B cell (primary cell): ENCODE data around the gene PGAP3. TPM values are rescaled to one million over a fixed set of nuclear protein-coding genes. Genes with fewer than 3 reads are reported as not detected.

Experiments used
- ATAC-seq: fragments of 200-7000 bp; cut with Tn5 transposase; one replicate; pipeline ENCODE4 v1.10.0; 2021; ENCODE audit warnings: low read depth, mild to moderate bottlenecking, moderate number of reproducible peaks, moderate library complexity
- CTCF ChIA-PET: fragments of 350-600 bp; sonication (Branson Sonifier 250); formaldehyde crosslinking; loops from one replicate; lab custom pipeline; 2021; ENCODE audit warnings: antibody characterized with exemption, inconsistent platforms; lab: Charles Lee
- POLR2A ChIA-PET: fragments of 350-600 bp; sonication (Branson Sonifier 250); formaldehyde crosslinking; loops from one replicate; lab custom pipeline; 2021; ENCODE audit warnings: antibody characterized with exemption; lab: Charles Lee
- DNase-seq: peaks from one replicate; pipeline ENCODE4 v3.0.0; 2013
- H2AFZ ChIP-seq: 2 replicates; pipeline ENCODE4 v1.6.1; 2012; ENCODE audit warnings: mild to moderate bottlenecking, low read depth, low read length; ENCODE audit not compliant: insufficient read depth, poor library complexity, severe bottlenecking
- H3K27ac ChIP-seq, 2 donors: 1 replicate in 1 of 2; 2 replicates in 1 of 2; pipeline ENCODE4 v1.5.1; 2012 to 2013; ENCODE audit warnings: low read length in 2 of 2, mild to moderate bottlenecking in 2 of 2, moderate library complexity in 1 of 2
- H3K27me3 ChIP-seq, 4 experiments: fragments of 200-600 bp in 1 of 4; sonication (generic) in 1 of 4; replicated peaks in 1 of 4; 1 replicate in 2 of 4; 2 replicates in 2 of 4; pipeline versions ENCODE4 v1.6.1 to v1.7.0; 2013 to 2016; ENCODE audit warnings: low read length in 3 of 4, mild to moderate bottlenecking in 2 of 4, mixed read lengths in 1 of 4, moderate library complexity in 1 of 4; ENCODE audit not compliant: insufficient read depth in 4 of 4, control insufficient read depth in 3 of 4; ENCODE audit errors: control extremely low read depth in 1 of 4
- H3K36me3 ChIP-seq, 2 experiments: replicated peaks in 1 of 2; 1 replicate in 1 of 2; 2 replicates in 1 of 2; pipeline versions ENCODE4 v1.6.1 to v1.7.1; 2013; ENCODE audit warnings: low read length in 1 of 2; ENCODE audit not compliant: insufficient read depth in 2 of 2, control insufficient read depth in 1 of 2; ENCODE audit errors: control extremely low read depth in 1 of 2, extremely low read depth in 1 of 2
- H3K4me1 ChIP-seq, 2 donors: fragments of 200-600 bp in 1 of 2; sonication (generic) in 1 of 2; 1 replicate in 1 of 2; 2 replicates in 1 of 2; pipeline versions ENCODE4 v1.5.1 to v1.6.1; 2013 to 2017; ENCODE audit warnings: low read length in 2 of 2; ENCODE audit not compliant: control insufficient read depth in 2 of 2, insufficient read depth in 2 of 2
- H3K4me2 ChIP-seq: replicated peaks from 2 replicates; pipeline ENCODE3; 2012; ENCODE audit warnings: mild to moderate bottlenecking, low read depth, low read length; ENCODE audit not compliant: poor library complexity, severe bottlenecking
- H3K4me3 ChIP-seq, 5 experiments: fragments of 200-600 bp in 1 of 5; sonication (generic) in 1 of 5; 1 replicate in 3 of 5; 2 replicates in 2 of 5; pipeline versions ENCODE4 v1.5.1 to v1.7.0; 2011 to 2016; ENCODE audit warnings: low read length in 4 of 5, mild to moderate bottlenecking in 4 of 5, low read depth in 2 of 5, control low read depth in 1 of 5, moderate library complexity in 1 of 5; ENCODE audit not compliant: insufficient read depth in 1 of 5; ENCODE audit errors: control extremely low read depth in 1 of 5, extremely low read depth in 1 of 5
- H3K79me2 ChIP-seq: fragments of 200-600 bp; sonication (generic); one replicate; pipeline ENCODE4 v1.6.0; 2016; ENCODE audit warnings: low read length; ENCODE audit not compliant: control insufficient read depth, insufficient read depth
- H3K9ac ChIP-seq: fragments of 200-600 bp; sonication (generic); 2 replicates; pipeline ENCODE4 v1.6.1; 2017; ENCODE audit warnings: mild to moderate bottlenecking, low read length, moderate library complexity
- H3K9me3 ChIP-seq, 3 donors: one replicate each; pipeline versions ENCODE4 v1.6.1 to v1.7.1; 2013; ENCODE audit warnings: low read length in 2 of 3; ENCODE audit not compliant: control insufficient read depth in 2 of 3, insufficient read depth in 1 of 3; ENCODE audit errors: control extremely low read depth in 1 of 3
- H4K20me1 ChIP-seq: 2 replicates; pipeline ENCODE4 v1.6.0; 2012; ENCODE audit warnings: mild to moderate bottlenecking, low read length; ENCODE audit not compliant: insufficient read depth, control insufficient read depth, poor library complexity, severe bottlenecking
- H3K27ac Mint-ChIP-seq: one replicate; pipeline ENCODE4 v1.8.0; 2021; ENCODE audit warnings: mixed read lengths
- H3K27me3 Mint-ChIP-seq: one replicate; pipeline ENCODE4 v1.8.0; 2021; ENCODE audit warnings: mixed read lengths
- H3K4me1 Mint-ChIP-seq: one replicate; pipeline ENCODE4 v1.8.0; 2021; ENCODE audit warnings: mixed read lengths
- H3K4me3 Mint-ChIP-seq: one replicate; pipeline ENCODE4 v1.8.0; 2021; ENCODE audit warnings: mixed read lengths
- H3K9me3 Mint-ChIP-seq: one replicate; pipeline ENCODE4 v1.8.0; 2022; ENCODE audit warnings: mixed read lengths; ENCODE audit not compliant: insufficient read depth
- EZH2 ChIP-seq: IDR thresholded peaks from 2 replicates; pipeline ENCODE4 v1.6.1; 2012; ENCODE audit warnings: borderline replicate concordance, low read depth, mild to moderate bottlenecking, moderate library complexity, low read length; ENCODE audit not compliant: insufficient read depth, poor library complexity, severe bottlenecking
- WGBS: methylation state at CpG from one replicate; pipeline ENCODE4 v1.1.5; 2013; ENCODE audit warnings: missing lambda C conversion rate; ENCODE audit not compliant: insufficient coverage; 5-methylcytosine and 5-hydroxymethylcytosine counted together
- intact Hi-C: fragments of 100-400 bp; cut with micrococcal nuclease; formaldehyde crosslinking; loops from one replicate; pipeline ENCODE4 v1.10.0; 2022
- polyA plus RNA-seq: library from polyadenylated mRNA; depleted of rRNA; stranded (reverse); fragments of >200 nt; gene quantifications from 2 replicates; pipeline ENCODE4 v1.2.3, GENCODE V29; 2012
- total RNA-seq, 2 donors: library from RNA; stranded (reverse); fragments of 120-200 nt in 1 of 2; gene quantifications; 1 replicate in 1 of 2; 2 replicates in 1 of 2; pipeline versions ENCODE4 v1.2.3 to v1.2.4, GENCODE V29; 2013 to 2022
- TF ChIP-seq, protein P1 (sequence below): fragments of 200-600 bp; IDR thresholded peaks from one replicate; pipeline ENCODE4 v1.8.0; 2022; ENCODE audit warnings: antibody characterized with exemption, mild to moderate bottlenecking

Gene PGAP3
- total and polyA plus RNA-seq, 2 donors (not counting 1 experiment from before 2014, with no cell fraction given), result 27.4 to 34.3 TPM

DNA sequence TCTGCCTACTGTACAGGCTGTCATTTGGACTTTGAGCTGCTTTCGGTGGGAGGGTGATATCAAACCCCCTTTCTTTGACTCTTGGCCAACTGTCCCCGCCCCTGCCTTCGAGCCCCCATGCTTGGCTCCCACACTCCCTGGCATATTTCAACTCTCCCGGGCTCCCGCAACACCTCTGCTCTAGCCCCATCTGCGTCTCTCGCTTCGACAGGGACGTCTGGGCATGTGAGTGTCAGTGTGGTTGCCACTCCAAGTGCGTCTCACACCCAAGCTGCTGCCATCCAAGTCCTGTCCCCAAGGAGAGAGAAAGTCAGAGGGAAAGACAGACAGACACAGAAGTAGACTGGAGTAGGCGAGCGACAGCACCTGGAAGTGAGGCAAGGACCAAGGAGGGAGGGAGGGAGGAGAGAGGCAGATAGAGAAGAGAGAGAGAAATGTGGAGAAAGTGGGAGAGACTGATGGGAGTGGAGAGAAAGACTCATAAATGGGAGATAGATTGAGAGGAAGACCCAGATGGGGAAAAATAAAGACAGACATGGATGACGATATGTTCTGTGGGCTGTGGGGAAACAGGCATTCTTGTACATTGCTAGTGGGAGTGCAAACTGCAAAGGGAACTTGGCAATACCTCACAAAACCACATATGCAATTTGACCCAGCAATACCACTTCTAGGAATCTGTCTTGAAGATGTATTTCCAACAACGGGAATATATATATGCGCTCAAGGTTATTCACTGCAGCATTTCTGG lies 39.1 kb downstream of the PGAP3 start:
- H2AFZ ChIP-seq, result no peak overlapping the region
- Mint-ChIP-seq H3K27me3 (no peaks in the 10 kb centered on the region), H3K9me3 (no peaks in the 10 kb centered on the region), H3K4me1 (peaks cover 33% of the 10 kb centered on the region), H3K27ac (no peak overlapping the region), H3K4me3 (no peak overlapping the region)
- H3K79me2 ChIP-seq, result peaks cover 70% of the 10 kb centered on the region
- H3K27me3 ChIP-seq, result no peaks in the 10 kb centered on the region
- DNase-seq (no peak), ATAC-seq (no peak)
- no peak overlapping the region for H3K9ac ChIP-seq
- H3K9me3 ChIP-seq, result no peaks in the 10 kb centered on the region
- H3K27ac ChIP-seq, result no peak overlapping the region
- ChIA-PET POLR2A (no interaction called here), CTCF (interaction anchor here (1.6 to 3.2 kb wide), 3 partner anchors 14 to 27 kb away, joined by 3 to 18 read pairs (median 6); no protein-coding TSS in a partner anchor)
- H4K20me1 ChIP-seq, result peaks cover 79% of the 10 kb centered on the region
- no peak for TF ChIP-seq EZH2
- TF ChIP-seq, protein P1, sequence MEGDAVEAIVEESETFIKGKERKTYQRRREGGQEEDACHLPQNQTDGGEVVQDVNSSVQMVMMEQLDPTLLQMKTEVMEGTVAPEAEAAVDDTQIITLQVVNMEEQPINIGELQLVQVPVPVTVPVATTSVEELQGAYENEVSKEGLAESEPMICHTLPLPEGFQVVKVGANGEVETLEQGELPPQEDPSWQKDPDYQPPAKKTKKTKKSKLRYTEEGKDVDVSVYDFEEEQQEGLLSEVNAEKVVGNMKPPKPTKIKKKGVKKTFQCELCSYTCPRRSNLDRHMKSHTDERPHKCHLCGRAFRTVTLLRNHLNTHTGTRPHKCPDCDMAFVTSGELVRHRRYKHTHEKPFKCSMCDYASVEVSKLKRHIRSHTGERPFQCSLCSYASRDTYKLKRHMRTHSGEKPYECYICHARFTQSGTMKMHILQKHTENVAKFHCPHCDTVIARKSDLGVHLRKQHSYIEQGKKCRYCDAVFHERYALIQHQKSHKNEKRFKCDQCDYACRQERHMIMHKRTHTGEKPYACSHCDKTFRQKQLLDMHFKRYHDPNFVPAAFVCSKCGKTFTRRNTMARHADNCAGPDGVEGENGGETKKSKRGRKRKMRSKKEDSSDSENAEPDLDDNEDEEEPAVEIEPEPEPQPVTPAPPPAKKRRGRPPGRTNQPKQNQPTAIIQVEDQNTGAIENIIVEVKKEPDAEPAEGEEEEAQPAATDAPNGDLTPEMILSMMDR, result no peak
- intact Hi-C loops, result no loop called here
- peaks cover 0 to 16% of the 10 kb centered on the region in 2 experiments for H3K36me3 ChIP-seq
- no peak overlapping the region for H3K4me3 ChIP-seq
- peaks cover 0 to 3% of the 10 kb centered on the region in 2 donors for H3K4me1 ChIP-seq
- 97% methylated on average over 12 of the region's 15 CpGs for WGBS
- H3K4me2 ChIP-seq, result no peak overlapping the region

DNA sequence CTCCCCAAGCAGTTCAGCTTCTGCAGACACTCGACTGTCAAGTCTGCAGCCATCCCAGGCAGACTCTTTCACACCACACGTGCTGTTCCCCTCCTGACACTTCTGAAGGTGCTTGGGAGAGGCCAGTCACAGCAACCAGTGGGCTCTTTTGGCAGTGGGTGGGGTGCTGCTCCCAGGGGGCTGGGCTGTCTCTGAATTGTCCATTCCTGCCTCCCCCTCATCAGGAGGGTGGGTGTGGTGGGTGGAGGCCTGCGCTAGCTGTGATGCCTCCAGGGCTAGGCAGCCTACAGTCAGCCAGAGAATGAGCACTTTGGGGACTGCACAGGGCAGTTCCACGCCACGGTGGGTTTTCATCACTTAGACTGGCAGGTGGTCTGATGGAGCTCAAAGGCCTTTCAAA lies 40.6 kb downstream of the PGAP3 start:
- CTCF ChIA-PET, result interaction anchor here (1.1 to 1.6 kb wide), 4 partner anchors 13 to 333 kb away, joined by 3 to 4 read pairs (median 4); partner anchors contain the start of gene PSMD3
- TF ChIP-seq EZH2, result no peak
- TF ChIP-seq, protein P1, result no peak
- Histone ChIP-seq H3K27ac (no peak overlapping the region), H3K27me3 (no peaks in the 10 kb centered on the region), H3K9me3 (no peaks in the 10 kb centered on the region), H3K79me2 (peaks cover 72% of the 10 kb centered on the region), H2AFZ (no peak overlapping the region), H4K20me1 (peaks cover 79% of the 10 kb centered on the region), H3K9ac (no peak overlapping the region), H3K4me2 (no peak overlapping the region), H3K4me3 (no peak overlapping the region), H3K4me1 (peaks cover 0 to 10% of the 10 kb centered on the region in 2 donors), H3K36me3 (peaks cover 0 to 12% of the 10 kb centered on the region in 2 experiments)
- ATAC-seq (no peak), DNase-seq (no peak)
- Mint-ChIP-seq H3K27me3 (no peaks in the 10 kb centered on the region), H3K9me3 (no peaks in the 10 kb centered on the region), H3K4me1 (peaks cover 40% of the 10 kb centered on the region), H3K4me3 (no peak overlapping the region), H3K27ac (no peak overlapping the region)
- POLR2A ChIA-PET, result no interaction called here
- WGBS, result 93% methylated on average over 3 of the region's 5 CpGs
- intact Hi-C loops, result no loop called here
